Peyer's patch (tissue), 4 donors: ENCODE measurements around the gene EHF.

Source experiments
- CTCF ChIP-seq, 6 experiments: fragments of 450-650 bp in 4 of 6; fragments of 200-600 bp in 2 of 6; sonication (generic) in 1 of 6; IDR thresholded peaks; one replicate each; pipeline ENCODE4 v1.5.1; 2017 to 2019; ENCODE audit warnings: antibody characterized with exemption in 6 of 6, mild to moderate bottlenecking in 3 of 6, moderate library complexity in 1 of 6
- POLR2A ChIP-seq, 2 donors: fragments of 450-650 bp; IDR thresholded peaks; one replicate each; pipeline ENCODE4 v1.5.1; 2017; ENCODE audit warnings: antibody characterized with exemption in 2 of 2, mild to moderate bottlenecking in 2 of 2, moderate library complexity in 2 of 2

GRCh38 chr11:34595391-34595790 is 25.5 kb upstream of the EHF start:
- TF ChIP-seq CTCF (IDR thresholded peaks at IDR 0.05) (no peak), POLR2A (IDR thresholded peaks at IDR 0.05) (no peak)
